Naive thymus-derived CD4-positive, alpha-beta T cell (primary cell): ENCODE measurements around the gene C1orf56. TPM values are rescaled to one million over a fixed set of nuclear protein-coding genes. Genes with fewer than 3 reads are reported as not detected.

Source experiments
- ATAC-seq: fragments of 150-1000 bp; cut with Tn5 transposase; 2 replicates; pipeline ENCODE4 v1.10.0; 2021; ENCODE audit warnings: mild to moderate bottlenecking, moderate library complexity
- CTCF ChIA-PET: fragments of 350-600 bp; sonication (Branson Sonifier 250); formaldehyde crosslinking; loops from one replicate; lab custom pipeline; 2021; ENCODE audit warnings: antibody characterized with exemption; lab: Charles Lee
- POLR2A ChIA-PET: fragments of 350-600 bp; sonication (Branson Sonifier 250); formaldehyde crosslinking; loops from one replicate; lab custom pipeline; 2021; ENCODE audit warnings: antibody characterized with exemption, inconsistent platforms; lab: Charles Lee
- DNase-seq, 9 donors: peaks; one replicate each; pipeline versions ENCODE4 v3.0.0 to v3.0.0-alpha.2; 2020 to 2022; ENCODE audit warnings: mixed read lengths in 1 of 9
- H3K27ac ChIP-seq: one replicate; pipeline ENCODE4 v1.7.0; 2013; ENCODE audit warnings: mild to moderate bottlenecking, low read depth, low read length, moderate library complexity
- H3K27me3 ChIP-seq, 2 donors: one replicate each; pipeline ENCODE4 v1.7.0; 2013; ENCODE audit warnings: low read length in 2 of 2, mild to moderate bottlenecking in 2 of 2, moderate library complexity in 2 of 2; ENCODE audit not compliant: control insufficient read depth in 2 of 2, insufficient read depth in 2 of 2
- H3K36me3 ChIP-seq, 3 experiments: 1 replicate in 2 of 3; 2 replicates in 1 of 3; pipeline ENCODE4 v1.7.0; 2013; ENCODE audit warnings: low read length in 3 of 3, mild to moderate bottlenecking in 3 of 3, moderate library complexity in 1 of 3; ENCODE audit not compliant: insufficient read depth in 3 of 3, control insufficient read depth in 2 of 3
- H3K4me1 ChIP-seq, 2 donors: one replicate each; pipeline ENCODE4 v1.7.0; 2013; ENCODE audit warnings: low read length in 2 of 2, mild to moderate bottlenecking in 2 of 2, moderate library complexity in 1 of 2; ENCODE audit not compliant: control insufficient read depth in 2 of 2, insufficient read depth in 2 of 2
- H3K4me3 ChIP-seq: 2 replicates; pipeline ENCODE4 v1.7.0; 2013; ENCODE audit warnings: mild to moderate bottlenecking, low read length
- H3K9me3 ChIP-seq, 3 experiments: 1 replicate in 2 of 3; 2 replicates in 1 of 3; pipeline ENCODE4 v1.7.0; 2013; ENCODE audit warnings: low read length in 3 of 3; ENCODE audit not compliant: control insufficient read depth in 2 of 3
- H3K27ac Mint-ChIP-seq, 9 donors: one replicate each; pipeline ENCODE4 v1.8.0; 2020 to 2022; ENCODE audit warnings: mixed read lengths in 9 of 9, mild to moderate bottlenecking in 8 of 9, moderate library complexity in 5 of 9, inconsistent platforms in 2 of 9
- H3K27me3 Mint-ChIP-seq, 5 donors: one replicate each; pipeline ENCODE4 v1.8.0; 2021 to 2022; ENCODE audit warnings: mixed read lengths in 5 of 5, mild to moderate bottlenecking in 1 of 5
- H3K36me3 Mint-ChIP-seq, 5 donors: one replicate each; pipeline ENCODE4 v1.8.0; 2020 to 2022; ENCODE audit warnings: mixed read lengths in 5 of 5, mild to moderate bottlenecking in 3 of 5, inconsistent platforms in 1 of 5
- H3K4me1 Mint-ChIP-seq, 7 donors: one replicate each; pipeline ENCODE4 v1.8.0; 2020 to 2022; ENCODE audit warnings: mixed read lengths in 7 of 7, mild to moderate bottlenecking in 3 of 7, inconsistent platforms in 1 of 7
- H3K4me3 Mint-ChIP-seq, 10 donors: one replicate each; pipeline ENCODE4 v1.8.0; 2020 to 2022; ENCODE audit warnings: mild to moderate bottlenecking in 10 of 10, mixed read lengths in 10 of 10, moderate library complexity in 6 of 10, inconsistent platforms in 2 of 10
- H3K9me3 Mint-ChIP-seq, 11 donors: one replicate each; pipeline ENCODE4 v1.8.0; 2020 to 2022; ENCODE audit warnings: mixed read lengths in 11 of 11, mild to moderate bottlenecking in 4 of 11, inconsistent platforms in 1 of 11, moderate library complexity in 1 of 11
- intact Hi-C, 2 donors: fragments of 100-400 bp; cut with micrococcal nuclease; formaldehyde crosslinking; loops; one replicate each; pipeline ENCODE4 v1.15.1; 2023
- polyA plus RNA-seq, 2 donors: library from polyadenylated mRNA; unstranded; fragments of 300-500 nt; fragmentation: Illumina TruSeq; gene quantifications; one replicate each; pipeline ENCODE4 v1.2.3, GENCODE V29; 2021
- total RNA-seq, 6 experiments: library from RNA in 5 of 6; stranded (reverse) in 5 of 6; gene quantifications; 1 replicate in 5 of 6; 2 replicates in 1 of 6; pipeline ENCODE4 v1.2.3 and lab custom pipeline; 2021 to 2026

The C1orf56 gene
- total and polyA plus RNA-seq, 7 experiments from 2014 or later, result 0.64 to 4.3 (median 2.8) TPM

- CTCF ChIA-PET, result no interaction called here
- Histone ChIP-seq H3K9me3 (no peaks in the 10 kb centered on the region), H3K4me1 (peaks cover 32 to 42% of the 10 kb centered on the region in 2 donors), H3K36me3 (peaks cover 0 to 8% (median 0%) of the 10 kb centered on the region in 3 experiments), H3K4me3 (no peak overlapping the region), H3K27me3 (no peaks in the 10 kb centered on the region), H3K27ac (no peak overlapping the region)
- Mint-ChIP-seq H3K36me3 (peaks cover 0 to 12% (median 0%) of the 10 kb centered on the region in 5 donors), H3K4me3 (peak overlapping the region; percentile 12 to 100 (median 86)), H3K27ac (peak overlapping the region in 5 of 9 donors; percentile 30 to 99 (median 34)), H3K9me3 (no peaks in the 10 kb centered on the region), H3K4me1 (peaks cover 45 to 87% (median 71%) of the 10 kb centered on the region in 7 donors), H3K27me3 (no peaks in the 10 kb centered on the region)
- DNase-seq (no peak), ATAC-seq (no peak)
- intact Hi-C loops, result no loop called here
- POLR2A ChIA-PET, result interaction anchor here (1.0 to 3.2 kb wide), 4 partner anchors 10 to 147 kb away, joined by 3 to 12 read pairs (median 4); partner anchors contain the start of gene TNFAIP8L2
Measured at GRCh38 chr1:151010346-151010726, 37.2 kb upstream of the C1orf56 start.

- Mint-ChIP-seq H3K27ac (peak overlapping the region in 8 of 9 donors; percentile 54 to 90 (median 74)), H3K9me3 (no peaks in the 10 kb centered on the region), H3K27me3 (no peaks in the 10 kb centered on the region), H3K4me1 (peaks cover 39 to 77% (median 64%) of the 10 kb centered on the region in 7 donors), H3K4me3 (peak overlapping the region; percentile 29 to 97 (median 64)), H3K36me3 (peaks cover 0 to 8% (median 0%) of the 10 kb centered on the region in 5 donors)
- POLR2A ChIA-PET, result interaction anchor here (0.6 to 3.2 kb wide), 9 partner anchors 9 to 146 kb away, joined by 3 to 12 read pairs (median 3); partner anchors contain the start of gene TNFAIP8L2
- peaks cover 30 to 42% of the 10 kb centered on the region in 2 donors for H3K4me1 ChIP-seq
- H3K9me3 ChIP-seq, result no peaks in the 10 kb centered on the region
- peaks cover 0 to 8% (median 0%) of the 10 kb centered on the region in 3 experiments for H3K36me3 ChIP-seq
- ATAC-seq (no peak), DNase-seq (no peak)
- no peak overlapping the region for H3K27ac ChIP-seq
- no peaks in the 10 kb centered on the region for H3K27me3 ChIP-seq
- intact Hi-C loops, result no loop called here
- H3K4me3 ChIP-seq, result no peak overlapping the region
- CTCF ChIA-PET, result interaction anchor here (0.7 to 1.0 kb wide), 4 partner anchors 13 to 89 kb away, joined by 3 to 6 read pairs (median 4); no protein-coding TSS in a partner anchor
Measured at GRCh38 chr1:151011154-151011850, 36.2 kb upstream of the C1orf56 start.

- Histone ChIP-seq H3K4me1 (peaks cover 15 to 29% of the 10 kb centered on the region in 2 donors), H3K27ac (no peak overlapping the region), H3K9me3 (no peaks in the 10 kb centered on the region), H3K36me3 (peaks cover 0 to 10% (median 2%) of the 10 kb centered on the region in 3 experiments), H3K27me3 (no peaks in the 10 kb centered on the region), H3K4me3 (no peak overlapping the region)
- H3K4me1 Mint-ChIP-seq, result peaks cover 26 to 62% (median 50%) of the 10 kb centered on the region in 7 donors
- peak overlapping the region in 4 of 10 donors; percentile 12 to 64 (median 44) for H3K4me3 Mint-ChIP-seq
- ChIA-PET CTCF (interaction anchor here (0.6 to 1.0 kb wide), 3 partner anchors 11 to 240 kb away, joined by 4 to 6 read pairs (median 6); no protein-coding TSS in a partner anchor), POLR2A (interaction anchor here (1.2 to 1.9 kb wide), 3 partner anchors 13 to 43 kb away, joined by 3 to 12 read pairs (median 3); no protein-coding TSS in a partner anchor)
- no peak for ATAC-seq
- peaks cover 0 to 9% (median 0%) of the 10 kb centered on the region in 5 donors for H3K36me3 Mint-ChIP-seq
- no peak for DNase-seq
- peak overlapping the region in 6 of 9 donors; percentile 28 to 79 (median 60) for H3K27ac Mint-ChIP-seq
- intact Hi-C loops, result no loop called here
- no peaks in the 10 kb centered on the region for H3K9me3 Mint-ChIP-seq
- no peaks in the 10 kb centered on the region for H3K27me3 Mint-ChIP-seq
Measured at GRCh38 chr1:151012684-151013471, 34.7 kb upstream of the C1orf56 start.

- ChIA-PET CTCF (interaction anchor here (0.6 kb wide), 1 partner anchor 239 kb away, joined by 6 read pairs; no protein-coding TSS in a partner anchor), POLR2A (no interaction called here)
- Histone ChIP-seq H3K4me3 (no peak overlapping the region), H3K27ac (no peak overlapping the region), H3K4me1 (peaks cover 13 to 27% of the 10 kb centered on the region in 2 donors), H3K27me3 (no peaks in the 10 kb centered on the region), H3K9me3 (no peaks in the 10 kb centered on the region), H3K36me3 (peaks cover 0 to 16% (median 4%) of the 10 kb centered on the region in 3 experiments)
- H3K27me3 Mint-ChIP-seq, result no peaks in the 10 kb centered on the region
- DNase-seq (no peak), ATAC-seq (no peak)
- peaks cover 22 to 55% (median 43%) of the 10 kb centered on the region in 7 donors for H3K4me1 Mint-ChIP-seq
- intact Hi-C loops, result no loop called here
- H3K9me3 Mint-ChIP-seq, result no peaks in the 10 kb centered on the region
- peak overlapping the region in 6 of 9 donors; percentile 37 to 79 (median 60) for H3K27ac Mint-ChIP-seq
- H3K4me3 Mint-ChIP-seq, result peak overlapping the region in 4 of 10 donors; percentile 5 to 45 (median 20)
- H3K36me3 Mint-ChIP-seq, result peaks cover 0 to 16% (median 2%) of the 10 kb centered on the region in 5 donors
Measured at GRCh38 chr1:151013518-151013917, 34.0 kb upstream of the C1orf56 start.

GRCh38 chr1:151024540-151025146 lies 22.9 kb upstream of the C1orf56 start:
- Mint-ChIP-seq H3K4me1 (peaks cover 4 to 22% (median 6%) of the 10 kb centered on the region in 7 donors), H3K9me3 (no peaks in the 10 kb centered on the region), H3K4me3 (peak overlapping the region; percentile 16 to 73 (median 61)), H3K27ac (peak overlapping the region; percentile 37 to 93 (median 74)), H3K27me3 (no peaks in the 10 kb centered on the region), H3K36me3 (peaks cover 0 to 25% (median 15%) of the 10 kb centered on the region in 5 donors)
- ChIA-PET POLR2A (interaction anchor here (0.6 to 4.4 kb wide), 17 partner anchors 18 to 165 kb away, joined by 3 to 50 read pairs (median 5); partner anchors contain the start of genes C1orf56, CDC42SE1, GABPB2 and MINDY1), CTCF (interaction anchor here (0.6 to 5.9 kb wide), 34 partner anchors 12 to 256 kb away, joined by 3 to 74 read pairs (median 4); partner anchors contain the start of genes C1orf56, CDC42SE1, GABPB2 and MINDY1)
- H3K27me3 ChIP-seq, result no peaks in the 10 kb centered on the region
- intact Hi-C loops, result loop anchor here (1.0 to 10.0 kb wide), 12 partner anchors 16 to 320 kb away; partner anchors contain the start of genes GABPB2 (in 2 of the 2), TNFAIP8L2 (in 2 of the 2), CDC42SE1 (in 1 of the 2) and PIP5K1A (in 1 of the 2)
- no peak overlapping the region for H3K27ac ChIP-seq
- no peaks in the 10 kb centered on the region for H3K9me3 ChIP-seq
- H3K36me3 ChIP-seq, result peaks cover 3 to 33% (median 5%) of the 10 kb centered on the region in 3 experiments
- no peaks in the 10 kb centered on the region for H3K4me1 ChIP-seq
- DNase-seq (peak; percentile 72 to 91 (median 83)), ATAC-seq (peak; percentile 100)
- H3K4me3 ChIP-seq, result no peak overlapping the region
